Spleen (tissue), 7 donors: ENCODE results near the gene ABCA3.

Experiments
- CTCF ChIP-seq, 11 experiments: fragments of 200-600 bp in 7 of 11; fragments of 450-650 bp in 4 of 11; sonication (generic) in 4 of 11; IDR thresholded peaks in 8 of 11; conservative IDR thresholded peaks in 3 of 11; 1 replicate in 7 of 11; 2 replicates in 4 of 11; pipeline versions ENCODE4 v1.4.0 to v1.8.0; 2016 to 2021; ENCODE audit warnings: antibody characterized with exemption in 11 of 11, inconsistent platforms in 4 of 11, mild to moderate bottlenecking in 1 of 11
- POLR2A ChIP-seq, 3 donors: fragments of 450-650 bp; IDR thresholded peaks; one replicate each; pipeline ENCODE4 v1.5.1; 2017; ENCODE audit warnings: antibody characterized with exemption in 3 of 3, mild to moderate bottlenecking in 1 of 3
- POLR2AphosphoS5 ChIP-seq, 3 donors: sonication (generic); formaldehyde crosslinking; IDR thresholded peaks; one replicate each; pipeline ENCODE4 v1.5.1; 2017; ENCODE audit warnings: antibody characterized with exemption in 3 of 3
- donor health status: DM: no; HTN: no; CAD: no; lungs with moderate emphysema.
- donor health status: DM: no; HTN: no; CAD: no.
- donor health status: DM: no; HTN: no; CAD: no.

GRCh38 chr16:2244301-2244700, 96.2 kb downstream of the ABCA3 start:
- TF ChIP-seq POLR2A (IDR thresholded peaks at IDR 0.05) (no peak), CTCF (IDR thresholded peaks at IDR 0.05 in 8 of 11, conservative IDR thresholded peaks at IDR 0.05 in 3 of 11) (no peak), POLR2AphosphoS5 (IDR thresholded peaks at IDR 0.05) (no peak)
